SU-DHL-6 (cell line): Measurements from ENCODE around the gene HECTD1.

ENCODE experiments used
- H2AFZ ChIP-seq: fragments of 200-600 bp; sonication (generic); 2 replicates; pipeline ENCODE4 v1.6.1; 2014; ENCODE audit warnings: low read depth, mild to moderate bottlenecking, moderate library complexity, mixed read lengths, antibody characterized with exemption, low read length; ENCODE audit not compliant: severe bottlenecking
- H3F3A ChIP-seq: fragments of 200-600 bp; shearing (Covaris generic); 2 replicates; pipeline ENCODE4 v1.6.0; 2016; ENCODE audit warnings: antibody characterized with exemption, mild to moderate bottlenecking; ENCODE audit not compliant: insufficient read depth
- H3K27ac ChIP-seq: fragments of 200-600 bp; sonication (generic); 2 replicates; pipeline ENCODE4 v1.5.1; 2016; ENCODE audit warnings: low read depth, mild to moderate bottlenecking, low read length, moderate library complexity, mixed read lengths
- H3K27me3 ChIP-seq: fragments of 200-600 bp; sonication (generic), shearing (Covaris generic); 2 replicates; pipeline ENCODE4 v1.6.0; 2014; ENCODE audit warnings: mild to moderate bottlenecking, low read length
- H3K36me3 ChIP-seq: fragments of 200-600 bp; sonication (generic); 2 replicates; pipeline ENCODE4 v1.6.1; 2014; ENCODE audit warnings: mild to moderate bottlenecking, low read length, mixed read lengths
- H3K4me2 ChIP-seq: fragments of 300-600, 200-600 bp; shearing (Covaris generic), sonication (generic); 2 replicates; pipeline ENCODE4 v1.6.0; 2014; ENCODE audit warnings: low read length, low read depth, mild to moderate bottlenecking; ENCODE audit not compliant: poor library complexity, severe bottlenecking
- H3K4me3 ChIP-seq: fragments of 200-600 bp; sonication (generic); 2 replicates; pipeline ENCODE4 v1.5.1; 2014; ENCODE audit warnings: antibody characterized with exemption, low read length, mild to moderate bottlenecking, mixed read lengths; ENCODE audit not compliant: insufficient read depth, poor library complexity, severe bottlenecking
- H3K79me2 ChIP-seq: fragments of 200-600 bp; sonication (generic); 2 replicates; pipeline ENCODE4 v1.6.1; 2014; ENCODE audit warnings: mild to moderate bottlenecking, low read length, moderate library complexity; ENCODE audit not compliant: insufficient read depth
- H3K9ac ChIP-seq: fragments of 200-600 bp; sonication (generic); 2 replicates; pipeline ENCODE4 v1.7.0; 2014; ENCODE audit warnings: mild to moderate bottlenecking, low read length
- H3K9me2 ChIP-seq: fragments of 200-600 bp; sonication (generic); replicated peaks from 2 replicates; pipeline ENCODE4 v1.6.1; 2014; ENCODE audit warnings: low read length; ENCODE audit not compliant: insufficient read depth
- H3K9me3 ChIP-seq: fragments of 200-600 bp; sonication (generic); 2 replicates; pipeline ENCODE4 v1.6.1; 2014; ENCODE audit warnings: low read length, mixed read lengths; ENCODE audit not compliant: insufficient read depth
- H4K20me1 ChIP-seq: fragments of 200-600 bp; sonication (generic); 2 replicates; pipeline ENCODE4 v1.6.1; 2014; ENCODE audit warnings: low read depth, mild to moderate bottlenecking, antibody characterized with exemption, low read length, moderate library complexity, mixed read lengths
- CTCF ChIP-seq: fragments of 200-600 bp; sonication (generic); IDR thresholded peaks from one replicate; pipeline ENCODE4 v1.5.1; 2017; ENCODE audit warnings: antibody characterized with exemption, mild to moderate bottlenecking, low read length, moderate library complexity; ENCODE audit not compliant: insufficient read depth, poor library complexity, severe bottlenecking
- EZH2phosphoT487 ChIP-seq: fragments of 200-600 bp; sonication (generic), shearing (Covaris generic); conservative IDR thresholded peaks from 2 replicates; pipeline ENCODE4 v1.6.1; 2018; ENCODE audit warnings: mild to moderate bottlenecking, antibody characterized with exemption, low read length, moderate library complexity, mixed read lengths

HECTD1 gene

GRCh38 chr14:31255286-31255685, 47.7 kb upstream of the HECTD1 start:
- Histone ChIP-seq H3K27me3 (no peaks in the 10 kb centered on the region), H3K36me3 (no peaks in the 10 kb centered on the region), H3K9me3 (no peaks in the 10 kb centered on the region), H4K20me1 (no peaks in the 10 kb centered on the region), H3K4me2 (no peak overlapping the region), H3F3A (no peaks in the 10 kb centered on the region), H3K9ac (no peak overlapping the region), H3K27ac (no peak overlapping the region), H3K4me3 (no peak overlapping the region), H3K9me2 (no peaks in the 10 kb centered on the region), H2AFZ (no peak overlapping the region), H3K79me2 (no peaks in the 10 kb centered on the region)
- TF ChIP-seq EZH2phosphoT487 = no peak
- no peak for TF ChIP-seq CTCF

- TF ChIP-seq CTCF (no peak), EZH2phosphoT487 (no peak)
- no peaks in the 10 kb centered on the region for H3K79me2 ChIP-seq
- H3K27me3 ChIP-seq = no peaks in the 10 kb centered on the region
- no peaks in the 10 kb centered on the region for H4K20me1 ChIP-seq
- H3K9me3 ChIP-seq = no peaks in the 10 kb centered on the region
- H3K9me2 ChIP-seq = no peaks in the 10 kb centered on the region
- H3K4me2 ChIP-seq = no peak overlapping the region
- H3K4me3 ChIP-seq = no peak overlapping the region
- H2AFZ ChIP-seq = no peak overlapping the region
- no peak overlapping the region for H3K9ac ChIP-seq
- H3K27ac ChIP-seq = no peak overlapping the region
- no peaks in the 10 kb centered on the region for H3F3A ChIP-seq
- no peaks in the 10 kb centered on the region for H3K36me3 ChIP-seq
Observed at GRCh38 chr14:31253746-31254471, 46.3 kb upstream of the HECTD1 start.

GRCh38 chr14:31252865-31253264, 45.3 kb upstream of the HECTD1 start:
- Histone ChIP-seq H3K27me3 (no peaks in the 10 kb centered on the region), H3K9ac (no peak overlapping the region), H3K36me3 (no peaks in the 10 kb centered on the region), H3K9me2 (no peaks in the 10 kb centered on the region), H3K9me3 (no peaks in the 10 kb centered on the region), H3K27ac (no peak overlapping the region), H2AFZ (no peak overlapping the region), H3K4me3 (no peak overlapping the region), H3K79me2 (no peaks in the 10 kb centered on the region), H3F3A (no peaks in the 10 kb centered on the region), H3K4me2 (no peak overlapping the region), H4K20me1 (no peaks in the 10 kb centered on the region)
- TF ChIP-seq EZH2phosphoT487 (no peak), CTCF (no peak)
